Measurements from ENCODE around the gene FUBP1.
"Not testable (repeated sequence)": the region's sequence is repeated elsewhere in the genome, so short reads cannot be mapped to it uniquely, and the experiment has no call there.

FUBP1 gene

DNA sequence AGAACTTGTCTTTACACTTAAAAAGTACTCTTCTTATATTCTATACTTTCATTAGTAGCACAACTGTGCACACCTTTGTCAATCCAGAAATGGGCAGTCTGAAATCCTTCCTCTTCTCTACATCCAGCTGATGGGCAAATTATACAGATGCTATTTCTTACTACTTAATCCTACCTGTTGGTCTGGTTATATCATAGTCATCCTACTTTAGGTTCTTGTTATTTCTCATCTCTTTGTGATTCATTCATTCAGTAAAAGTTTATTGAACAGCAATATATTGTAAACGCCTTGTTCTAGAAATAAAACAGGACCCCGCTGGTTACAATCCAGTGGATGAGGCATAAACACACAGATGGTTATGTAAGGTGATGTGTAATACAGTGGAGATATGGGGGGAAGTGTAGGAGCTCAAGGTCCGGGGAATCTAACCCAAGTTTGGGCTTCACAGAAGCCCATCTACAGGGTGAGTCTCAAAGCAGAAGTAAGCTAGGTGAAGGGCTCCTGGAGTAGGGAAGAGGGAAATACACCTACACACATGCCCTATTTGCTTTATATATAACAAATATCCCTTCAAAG lies 11.8 kb upstream of the FUBP1 start:
- TF ChIP-seq, protein P1, sequence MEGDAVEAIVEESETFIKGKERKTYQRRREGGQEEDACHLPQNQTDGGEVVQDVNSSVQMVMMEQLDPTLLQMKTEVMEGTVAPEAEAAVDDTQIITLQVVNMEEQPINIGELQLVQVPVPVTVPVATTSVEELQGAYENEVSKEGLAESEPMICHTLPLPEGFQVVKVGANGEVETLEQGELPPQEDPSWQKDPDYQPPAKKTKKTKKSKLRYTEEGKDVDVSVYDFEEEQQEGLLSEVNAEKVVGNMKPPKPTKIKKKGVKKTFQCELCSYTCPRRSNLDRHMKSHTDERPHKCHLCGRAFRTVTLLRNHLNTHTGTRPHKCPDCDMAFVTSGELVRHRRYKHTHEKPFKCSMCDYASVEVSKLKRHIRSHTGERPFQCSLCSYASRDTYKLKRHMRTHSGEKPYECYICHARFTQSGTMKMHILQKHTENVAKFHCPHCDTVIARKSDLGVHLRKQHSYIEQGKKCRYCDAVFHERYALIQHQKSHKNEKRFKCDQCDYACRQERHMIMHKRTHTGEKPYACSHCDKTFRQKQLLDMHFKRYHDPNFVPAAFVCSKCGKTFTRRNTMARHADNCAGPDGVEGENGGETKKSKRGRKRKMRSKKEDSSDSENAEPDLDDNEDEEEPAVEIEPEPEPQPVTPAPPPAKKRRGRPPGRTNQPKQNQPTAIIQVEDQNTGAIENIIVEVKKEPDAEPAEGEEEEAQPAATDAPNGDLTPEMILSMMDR (IDR thresholded peaks at IDR 0.05; ENCODE audit: borderline replicate concordance, control extremely low read depth, extremely low read depth, insufficient read depth, missing control alignments), result no peak
- DNase-seq (ENCODE audit: low spot score), result no peak
- in situ Hi-C loops (cut with MboI; ENCODE audit: low sequenced_read_pairs, unreplicated experiment), result no loop called here

DNA sequence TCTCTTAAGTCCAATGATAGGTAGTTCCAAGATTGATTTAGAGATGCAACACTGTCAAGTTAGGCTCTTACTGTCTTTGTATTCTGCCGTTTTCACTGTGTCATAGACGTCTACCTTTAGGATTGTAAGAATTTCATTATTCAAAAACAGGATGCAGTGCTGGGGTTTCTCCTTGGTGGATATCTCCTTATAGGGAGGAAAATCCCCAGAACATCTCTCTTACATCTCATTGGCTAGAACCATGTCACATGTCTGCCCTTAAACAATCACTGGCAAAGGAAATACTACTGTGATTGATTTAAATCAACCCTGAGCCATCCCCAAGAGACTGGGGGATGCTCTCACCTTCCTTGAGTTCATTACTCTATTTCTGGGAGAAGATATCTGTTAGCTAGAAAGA lies 10.9 kb upstream of the FUBP1 start:
- no peak for DNase-seq (ENCODE audit: low spot score)
- in situ Hi-C loops (cut with MboI; ENCODE audit: low sequenced_read_pairs, unreplicated experiment), result no loop called here
- TF ChIP-seq, protein P1 (IDR thresholded peaks at IDR 0.05; ENCODE audit: borderline replicate concordance, control extremely low read depth, extremely low read depth, insufficient read depth, missing control alignments), result no peak

DNA sequence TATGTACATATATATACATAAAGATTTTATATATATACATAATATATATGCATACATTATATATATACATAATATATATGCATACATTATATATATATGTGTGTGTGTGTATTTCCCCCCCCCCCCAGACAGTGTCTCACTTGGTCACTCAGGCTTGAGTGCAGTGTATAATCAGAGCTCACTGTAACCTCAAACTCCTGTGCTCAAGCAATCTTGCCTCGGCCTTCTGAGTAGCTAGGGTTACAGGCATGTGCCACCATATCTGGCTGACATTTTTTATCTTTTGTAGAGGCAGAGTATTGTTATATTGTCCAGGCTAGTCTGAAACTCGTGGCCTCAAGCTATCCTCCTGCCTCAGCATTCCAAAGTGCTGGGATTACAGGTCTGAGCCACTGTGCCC lies 9.0 kb upstream of the FUBP1 start:
- TF ChIP-seq, protein P1 (IDR thresholded peaks at IDR 0.05; ENCODE audit: borderline replicate concordance, control extremely low read depth, extremely low read depth, insufficient read depth, missing control alignments), result no peak
- in situ Hi-C loops (cut with MboI; ENCODE audit: low sequenced_read_pairs, unreplicated experiment), result no loop called here
- DNase-seq (ENCODE audit: low spot score), result no peak

DNA sequence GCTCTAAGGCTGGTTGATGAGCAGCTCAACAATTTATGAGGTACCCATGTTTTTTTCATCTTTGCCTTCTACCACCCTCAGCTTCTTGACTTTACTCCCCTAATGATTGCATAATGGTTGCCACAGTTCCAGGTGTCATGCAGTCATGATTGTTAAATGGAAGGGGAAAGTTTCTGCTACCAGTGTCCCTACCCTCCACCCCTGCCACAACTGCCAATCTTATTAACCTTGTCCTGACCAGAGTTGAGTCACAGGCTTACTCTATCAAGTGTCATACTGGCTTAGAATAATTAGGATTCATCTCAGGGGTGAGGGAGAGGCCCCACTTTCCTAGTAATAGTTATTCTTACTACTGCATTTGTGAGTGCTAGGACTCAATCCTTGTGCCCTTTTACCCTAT lies 7.9 kb upstream of the FUBP1 start:
- TF ChIP-seq, protein P1 (IDR thresholded peaks at IDR 0.05; ENCODE audit: borderline replicate concordance, control extremely low read depth, extremely low read depth, insufficient read depth, missing control alignments), result no peak
- no peak for DNase-seq (ENCODE audit: low spot score)
- in situ Hi-C loops (cut with MboI; ENCODE audit: low sequenced_read_pairs, unreplicated experiment), result no loop called here

DNA sequence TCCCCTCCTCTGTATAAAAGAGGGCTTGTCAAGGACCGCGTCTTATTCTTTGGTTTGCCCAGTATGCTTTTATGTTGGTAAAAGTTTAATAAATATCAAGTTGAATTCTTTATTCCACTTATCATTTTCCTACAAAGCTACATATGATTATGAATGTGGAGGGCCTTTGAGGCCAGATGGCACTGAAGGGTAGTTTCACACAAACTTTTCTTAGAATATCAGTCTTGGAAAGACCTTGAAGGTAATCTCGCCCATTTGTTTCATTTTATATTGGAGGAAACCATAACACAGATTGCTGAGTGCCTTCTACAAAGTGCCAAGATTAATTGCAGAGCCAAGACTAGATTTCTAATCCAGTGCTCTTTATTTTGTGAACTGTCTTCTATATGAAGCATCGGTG lies 5.8 kb upstream of the FUBP1 start:
- TF ChIP-seq, protein P1 (IDR thresholded peaks at IDR 0.05; ENCODE audit: borderline replicate concordance, control extremely low read depth, extremely low read depth, insufficient read depth, missing control alignments), result no peak
- DNase-seq (ENCODE audit: low spot score), result no peak
- in situ Hi-C loops (cut with MboI; ENCODE audit: low sequenced_read_pairs, unreplicated experiment), result no loop called here

DNA sequence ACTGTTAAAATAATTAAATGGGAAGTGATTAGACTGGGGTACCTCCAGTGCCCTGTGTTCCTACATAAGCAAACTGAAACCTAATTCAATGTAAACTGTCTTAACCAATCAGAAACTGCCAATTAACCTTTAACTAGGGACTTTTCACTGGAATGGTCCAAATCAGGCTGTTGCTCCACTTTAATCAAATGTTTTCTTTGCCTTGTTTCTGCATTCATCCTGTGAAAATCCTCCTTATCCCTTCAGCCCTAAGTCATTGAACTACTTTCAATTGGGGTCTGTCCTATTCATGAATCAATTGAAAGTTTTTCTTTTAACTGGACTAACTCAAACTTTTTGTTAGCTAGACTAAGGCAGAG lies 5.1 kb upstream of the FUBP1 start:
- in situ Hi-C loops (cut with MboI; ENCODE audit: low sequenced_read_pairs, unreplicated experiment), result no loop called here
- DNase-seq (ENCODE audit: low spot score), result no peak
- TF ChIP-seq, protein P1 (IDR thresholded peaks at IDR 0.05; ENCODE audit: borderline replicate concordance, control extremely low read depth, extremely low read depth, insufficient read depth, missing control alignments), result no peak

DNA sequence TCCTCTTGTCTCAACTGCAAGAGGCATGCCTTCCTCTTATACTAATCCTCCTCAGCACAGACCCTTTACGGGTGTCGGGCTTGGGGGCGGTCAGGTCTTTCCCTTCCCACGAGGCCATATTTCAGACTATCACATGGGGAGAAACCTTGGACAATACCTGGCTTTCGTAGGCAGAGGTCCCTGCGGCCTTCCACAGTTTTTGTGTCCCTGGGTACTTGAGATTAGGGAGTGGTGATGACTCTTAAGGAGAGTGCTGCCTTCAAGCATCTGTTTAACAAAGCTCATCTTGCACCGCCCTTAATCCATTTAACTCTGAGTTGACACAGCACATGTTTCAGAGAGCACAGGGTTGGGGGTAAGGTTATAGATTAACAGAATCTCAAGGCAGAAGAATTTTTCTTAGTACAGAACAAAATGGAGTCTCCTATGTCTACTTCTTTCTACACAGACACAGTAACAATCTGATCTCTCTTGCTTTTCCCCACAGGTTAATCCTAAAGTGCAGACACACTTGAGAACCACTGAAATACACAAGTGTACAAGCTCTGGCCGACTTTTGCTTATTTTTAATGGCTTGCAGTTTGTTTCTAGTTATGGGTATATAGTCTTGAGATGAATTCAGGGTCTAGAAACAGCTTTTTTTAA lies 4.6 kb upstream of the FUBP1 start:
- in situ Hi-C loops (cut with MboI; ENCODE audit: low sequenced_read_pairs, unreplicated experiment); DNase-seq (ENCODE audit: low spot score): not testable (repeated sequence)
